Keratinocyte (primary cell): ENCODE data around the gene NCKAP5. TPM values are rescaled to one million over a fixed set of nuclear protein-coding genes. Genes with fewer than 3 reads are reported as not detected.

Experiments used
- DNase-seq: peaks from one replicate; pipeline ENCODE4 v3.0.0-alpha.2; 2011; ENCODE audit warnings: low read depth, missing footprints, low spot score
- FAIRE-seq: peaks from 2 replicates; lab custom pipeline; 2011; peaks lifted over from hg19 to GRCh38; lab: Jason Lieb, UNC
- H2AFZ ChIP-seq: 2 replicates; pipeline ENCODE4 v1.6.0; 2012; ENCODE audit warnings: low read length, control low read depth, inconsistent platforms; ENCODE audit not compliant: control insufficient read depth
- H3K27ac ChIP-seq: 2 replicates; pipeline ENCODE4 v1.5.1; 2011; ENCODE audit warnings: low read length; ENCODE audit not compliant: control insufficient read depth, insufficient read depth
- H3K27me3 ChIP-seq: 3 replicates; pipeline ENCODE4 v1.6.0; 2011; ENCODE audit warnings: low read length; ENCODE audit not compliant: control insufficient read depth, insufficient read depth; ENCODE audit errors: extremely low read depth
- H3K36me3 ChIP-seq, 2 experiments: 2 replicates in 1 of 2; 3 replicates in 1 of 2; pipeline ENCODE4 v1.5.1; 2011; ENCODE audit warnings: low read length in 2 of 2, mild to moderate bottlenecking in 1 of 2; ENCODE audit not compliant: control insufficient read depth in 2 of 2, insufficient read depth in 2 of 2; ENCODE audit errors: extremely low read depth in 1 of 2
- H3K4me1 ChIP-seq: 3 replicates; pipeline ENCODE4 v1.5.1; 2011; ENCODE audit warnings: low read length; ENCODE audit not compliant: control insufficient read depth, insufficient read depth; ENCODE audit errors: extremely low read depth
- H3K4me2 ChIP-seq: 3 replicates; pipeline ENCODE4 v1.6.0; 2011; ENCODE audit warnings: low read depth, low read length; ENCODE audit not compliant: control insufficient read depth, insufficient read depth; ENCODE audit errors: extremely low read depth
- H3K4me3 ChIP-seq, 3 experiments: fragments of 200-600 bp in 1 of 3; sonication (generic) in 1 of 3; 2 replicates in 2 of 3; 3 replicates in 1 of 3; pipeline ENCODE4 v1.5.1; 2011 to 2016; ENCODE audit warnings: low read length in 3 of 3, mild to moderate bottlenecking in 3 of 3, control low read depth in 2 of 3, inconsistent platforms in 1 of 3, low read depth in 1 of 3, mixed read lengths in 1 of 3, mixed run types in 1 of 3, moderate library complexity in 1 of 3; ENCODE audit not compliant: control insufficient read depth in 2 of 3, insufficient read depth in 2 of 3; ENCODE audit errors: extremely low read depth in 1 of 3
- H3K79me2 ChIP-seq: 2 replicates; pipeline ENCODE4 v1.6.0; 2012; ENCODE audit warnings: low read length; ENCODE audit not compliant: control insufficient read depth, insufficient read depth
- H3K9ac ChIP-seq: 3 replicates; pipeline ENCODE4 v1.6.0; 2011; ENCODE audit warnings: low read length; ENCODE audit not compliant: control insufficient read depth, insufficient read depth; ENCODE audit errors: extremely low read depth
- H3K9me1 ChIP-seq: 3 replicates; pipeline ENCODE4 v1.6.0; 2011; ENCODE audit warnings: low read length; ENCODE audit not compliant: control insufficient read depth, insufficient read depth; ENCODE audit errors: extremely low read depth
- H3K9me3 ChIP-seq: 2 replicates; pipeline ENCODE4 v1.5.1; 2012; ENCODE audit warnings: low read depth, low read length; ENCODE audit not compliant: control insufficient read depth
- H4K20me1 ChIP-seq: 3 replicates; pipeline ENCODE4 v1.6.0; 2011; ENCODE audit warnings: low read length; ENCODE audit not compliant: control insufficient read depth, insufficient read depth; ENCODE audit errors: extremely low read depth
- CTCF ChIP-seq, 3 experiments: IDR thresholded peaks in 1 of 3; conservative IDR thresholded peaks in 1 of 3; optimal IDR thresholded peaks in 1 of 3; 2 replicates in 2 of 3; 3 replicates in 1 of 3; pipeline versions ENCODE3 to v1.5.1; 2011; ENCODE audit warnings: low read length in 3 of 3, mild to moderate bottlenecking in 3 of 3, moderate library complexity in 2 of 3, control low read depth in 1 of 3, inconsistent platforms in 1 of 3; ENCODE audit not compliant: insufficient read depth in 2 of 3; ENCODE audit errors: extremely low read depth in 1 of 3
- EZH2 ChIP-seq: IDR thresholded peaks from one replicate; pipeline ENCODE4 v1.6.1; 2012; ENCODE audit warnings: inconsistent platforms, mild to moderate bottlenecking, low read length, moderate library complexity
- dilution Hi-C: fragments of 300-500 bp; cut with MboI; formaldehyde crosslinking; loops from one replicate; pipeline ENCODE4 v1.7.0; 2020; ENCODE audit warnings: low sequenced_read_pairs; ENCODE audit not compliant: extremely low pct_ligation_motif_present
- polyA plus RNA-seq, 5 experiments: library from polyadenylated mRNA; depleted of rRNA in 3 of 5; stranded (reverse) in 3 of 5; stranded (forward) in 1 of 5; unstranded in 1 of 5; fragments of >200 nt; gene quantifications; 1 replicate in 1 of 5; 2 replicates in 3 of 5; 3 replicates in 1 of 5; pipeline versions ENCODE4 v1.2.1 to v1.2.3, GENCODE V29; 2011 to 2012; ENCODE audit warnings: missing spikeins in 2 of 5, low read depth in 1 of 5, low replicate concordance in 1 of 5

Gene NCKAP5
- polyA plus RNA-seq, 1 donor (not counting 4 experiments of a cell fraction or from before 2014, with no cell fraction given): 3.6 TPM

DNA sequence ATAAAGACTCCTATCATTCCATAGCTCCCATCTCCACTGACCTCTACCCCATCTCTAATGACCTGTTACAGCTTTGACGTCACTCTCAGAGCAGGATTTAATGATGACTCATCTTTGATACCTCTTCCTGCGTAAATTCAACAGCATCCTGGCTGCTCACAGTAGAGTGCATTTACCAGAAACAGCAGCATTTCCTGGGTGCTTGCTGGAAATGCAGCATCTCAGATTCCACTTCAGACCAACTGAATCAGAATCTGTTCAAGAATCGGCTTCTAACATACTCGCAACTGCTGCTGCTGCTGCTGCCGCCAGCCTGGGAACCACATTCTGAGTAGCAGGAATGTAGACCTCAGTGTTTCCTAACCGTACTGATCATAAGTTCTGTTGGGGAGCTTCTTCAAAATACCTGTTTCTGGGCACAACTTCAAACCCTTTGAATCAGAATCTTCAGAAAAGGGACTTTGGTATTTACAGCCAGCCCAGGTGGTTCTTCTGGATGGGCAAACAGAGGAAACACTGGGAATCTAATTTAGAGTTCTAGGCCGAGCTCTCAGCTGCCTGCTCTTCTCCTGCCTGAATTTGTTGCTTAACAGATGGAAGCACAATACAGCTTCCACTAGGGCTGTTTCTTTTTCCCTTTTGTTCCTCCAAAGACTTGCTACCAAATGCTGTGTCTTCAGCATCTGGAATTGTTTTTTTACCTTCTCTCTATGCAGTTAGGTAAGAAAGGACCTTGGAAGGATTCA lies 241.4 kb downstream of the NCKAP5 start:
- no peaks in the 10 kb centered on the region for H3K79me2 ChIP-seq
- H3K4me2 ChIP-seq: no peak overlapping the region
- no peaks in the 10 kb centered on the region for H3K9me3 ChIP-seq
- no peak for TF ChIP-seq CTCF (optimal IDR thresholded peaks at IDR 0.05 in 1 of 3, IDR thresholded peaks at IDR 0.05 in 1 of 3, conservative IDR thresholded peaks at IDR 0.05 in 1 of 3; ENCODE audit: extremely low read depth in 1 of 3, insufficient read depth in 2 of 3, low read length in 3 of 3)
- no peak for TF ChIP-seq EZH2
- H3K9ac ChIP-seq: no peak overlapping the region
- no peaks in the 10 kb centered on the region for H3K4me1 ChIP-seq
- dilution Hi-C loops: no loop called here
- H3K4me3 ChIP-seq: no peak overlapping the region
- no peaks in the 10 kb centered on the region for H3K36me3 ChIP-seq
- no peaks in the 10 kb centered on the region for H3K27me3 ChIP-seq
- no peak overlapping the region for H2AFZ ChIP-seq
- H3K27ac ChIP-seq: no peak overlapping the region
- DNase-seq: no peak
- no peaks in the 10 kb centered on the region for H4K20me1 ChIP-seq
- H3K9me1 ChIP-seq: no peaks in the 10 kb centered on the region
- no peak for FAIRE-seq

- H2AFZ ChIP-seq: no peak overlapping the region
- FAIRE-seq: no peak
- no peaks in the 10 kb centered on the region for H3K79me2 ChIP-seq
Observed at GRCh38 chr2:133324150-133324561, 244.1 kb downstream of the NCKAP5 start.

More at GRCh38 chr2:133324150-133324561, 244.1 kb downstream of the NCKAP5 start:
- no peak overlapping the region for H3K9ac ChIP-seq
- no peaks in the 10 kb centered on the region for H3K4me1 ChIP-seq
- no peak for TF ChIP-seq EZH2
- TF ChIP-seq CTCF (optimal IDR thresholded peaks at IDR 0.05 in 1 of 3, IDR thresholded peaks at IDR 0.05 in 1 of 3, conservative IDR thresholded peaks at IDR 0.05 in 1 of 3; ENCODE audit: extremely low read depth in 1 of 3, insufficient read depth in 2 of 3, low read length in 3 of 3): no peak
- H3K4me2 ChIP-seq: no peak overlapping the region
- H4K20me1 ChIP-seq: no peaks in the 10 kb centered on the region
- no peaks in the 10 kb centered on the region for H3K27me3 ChIP-seq
- no peak for DNase-seq
- no peaks in the 10 kb centered on the region for H3K36me3 ChIP-seq
- H3K4me3 ChIP-seq: no peak overlapping the region
- H3K9me3 ChIP-seq: no peaks in the 10 kb centered on the region
- dilution Hi-C loops: no loop called here
- no peaks in the 10 kb centered on the region for H3K9me1 ChIP-seq
- H3K27ac ChIP-seq: no peak overlapping the region
